Keratinocyte (primary cell): ENCODE results near the gene HOMEZ. TPM values are rescaled to one million over a fixed set of nuclear protein-coding genes. Genes with fewer than 3 reads are reported as not detected.
"Not testable (repeated sequence)": the region's sequence is repeated elsewhere in the genome, so short reads cannot be mapped to it uniquely, and the experiment has no call there.

Source experiments
- DNase-seq: peaks from one replicate; pipeline ENCODE4 v3.0.0-alpha.2; 2011; ENCODE audit warnings: low read depth, missing footprints, low spot score
- FAIRE-seq: peaks from 2 replicates; lab custom pipeline; 2011; peaks lifted over from hg19 to GRCh38; lab: Jason Lieb, UNC
- H2AFZ ChIP-seq: 2 replicates; pipeline ENCODE4 v1.6.0; 2012; ENCODE audit warnings: low read length, control low read depth, inconsistent platforms; ENCODE audit not compliant: control insufficient read depth
- H3K27ac ChIP-seq: 2 replicates; pipeline ENCODE4 v1.5.1; 2011; ENCODE audit warnings: low read length; ENCODE audit not compliant: control insufficient read depth, insufficient read depth
- H3K27me3 ChIP-seq: 3 replicates; pipeline ENCODE4 v1.6.0; 2011; ENCODE audit warnings: low read length; ENCODE audit not compliant: control insufficient read depth, insufficient read depth; ENCODE audit errors: extremely low read depth
- H3K36me3 ChIP-seq, 2 experiments: 2 replicates in 1 of 2; 3 replicates in 1 of 2; pipeline ENCODE4 v1.5.1; 2011; ENCODE audit warnings: low read length in 2 of 2, mild to moderate bottlenecking in 1 of 2; ENCODE audit not compliant: control insufficient read depth in 2 of 2, insufficient read depth in 2 of 2; ENCODE audit errors: extremely low read depth in 1 of 2
- H3K4me1 ChIP-seq: 3 replicates; pipeline ENCODE4 v1.5.1; 2011; ENCODE audit warnings: low read length; ENCODE audit not compliant: control insufficient read depth, insufficient read depth; ENCODE audit errors: extremely low read depth
- H3K4me2 ChIP-seq: 3 replicates; pipeline ENCODE4 v1.6.0; 2011; ENCODE audit warnings: low read depth, low read length; ENCODE audit not compliant: control insufficient read depth, insufficient read depth; ENCODE audit errors: extremely low read depth
- H3K4me3 ChIP-seq, 3 experiments: fragments of 200-600 bp in 1 of 3; sonication (generic) in 1 of 3; 2 replicates in 2 of 3; 3 replicates in 1 of 3; pipeline ENCODE4 v1.5.1; 2011 to 2016; ENCODE audit warnings: low read length in 3 of 3, mild to moderate bottlenecking in 3 of 3, control low read depth in 2 of 3, inconsistent platforms in 1 of 3, low read depth in 1 of 3, mixed read lengths in 1 of 3, mixed run types in 1 of 3, moderate library complexity in 1 of 3; ENCODE audit not compliant: control insufficient read depth in 2 of 3, insufficient read depth in 2 of 3; ENCODE audit errors: extremely low read depth in 1 of 3
- H3K79me2 ChIP-seq: 2 replicates; pipeline ENCODE4 v1.6.0; 2012; ENCODE audit warnings: low read length; ENCODE audit not compliant: control insufficient read depth, insufficient read depth
- H3K9ac ChIP-seq: 3 replicates; pipeline ENCODE4 v1.6.0; 2011; ENCODE audit warnings: low read length; ENCODE audit not compliant: control insufficient read depth, insufficient read depth; ENCODE audit errors: extremely low read depth
- H3K9me1 ChIP-seq: 3 replicates; pipeline ENCODE4 v1.6.0; 2011; ENCODE audit warnings: low read length; ENCODE audit not compliant: control insufficient read depth, insufficient read depth; ENCODE audit errors: extremely low read depth
- H3K9me3 ChIP-seq: 2 replicates; pipeline ENCODE4 v1.5.1; 2012; ENCODE audit warnings: low read depth, low read length; ENCODE audit not compliant: control insufficient read depth
- H4K20me1 ChIP-seq: 3 replicates; pipeline ENCODE4 v1.6.0; 2011; ENCODE audit warnings: low read length; ENCODE audit not compliant: control insufficient read depth, insufficient read depth; ENCODE audit errors: extremely low read depth
- CTCF ChIP-seq, 3 experiments: IDR thresholded peaks in 1 of 3; conservative IDR thresholded peaks in 1 of 3; optimal IDR thresholded peaks in 1 of 3; 2 replicates in 2 of 3; 3 replicates in 1 of 3; pipeline versions ENCODE3 to v1.5.1; 2011; ENCODE audit warnings: low read length in 3 of 3, mild to moderate bottlenecking in 3 of 3, moderate library complexity in 2 of 3, control low read depth in 1 of 3, inconsistent platforms in 1 of 3; ENCODE audit not compliant: insufficient read depth in 2 of 3; ENCODE audit errors: extremely low read depth in 1 of 3
- EZH2 ChIP-seq: IDR thresholded peaks from one replicate; pipeline ENCODE4 v1.6.1; 2012; ENCODE audit warnings: inconsistent platforms, mild to moderate bottlenecking, low read length, moderate library complexity
- dilution Hi-C: fragments of 300-500 bp; cut with MboI; formaldehyde crosslinking; loops from one replicate; pipeline ENCODE4 v1.7.0; 2020; ENCODE audit warnings: low sequenced_read_pairs; ENCODE audit not compliant: extremely low pct_ligation_motif_present
- polyA plus RNA-seq, 5 experiments: library from polyadenylated mRNA; depleted of rRNA in 3 of 5; stranded (reverse) in 3 of 5; stranded (forward) in 1 of 5; unstranded in 1 of 5; fragments of >200 nt; gene quantifications; 1 replicate in 1 of 5; 2 replicates in 3 of 5; 3 replicates in 1 of 5; pipeline versions ENCODE4 v1.2.1 to v1.2.3, GENCODE V29; 2011 to 2012; ENCODE audit warnings: missing spikeins in 2 of 5, low read depth in 1 of 5, low replicate concordance in 1 of 5

Gene HOMEZ
- polyA plus RNA-seq, 1 donor (not counting 4 experiments of a cell fraction or from before 2014, with no cell fraction given): 31.9 TPM

GRCh38 chr14:23327947-23328744 lies 42.2 kb upstream of the HOMEZ start:
- dilution Hi-C loops: no loop called here
- DNase-seq: no peak
- peak; percentile 51 for FAIRE-seq

GRCh38 chr14:23326491-23327332 lies 40.8 kb upstream of the HOMEZ start:
- no peak overlapping the region for H3K4me3 ChIP-seq
- H3K4me1 ChIP-seq: peaks cover 12% of the 10 kb centered on the region
- peaks cover 22% of the 10 kb centered on the region for H3K79me2 ChIP-seq
- no peak for DNase-seq
- FAIRE-seq: no peak
- peaks cover 15% of the 10 kb centered on the region in 2 experiments for H3K36me3 ChIP-seq
- no peaks in the 10 kb centered on the region for H3K27me3 ChIP-seq
- no peak overlapping the region for H2AFZ ChIP-seq
- TF ChIP-seq CTCF (optimal IDR thresholded peaks at IDR 0.05 in 1 of 3, IDR thresholded peaks at IDR 0.05 in 1 of 3, conservative IDR thresholded peaks at IDR 0.05 in 1 of 3; ENCODE audit: extremely low read depth in 1 of 3, insufficient read depth in 2 of 3, low read length in 3 of 3) (no peak), EZH2 (no peak)
- H3K27ac ChIP-seq: no peak overlapping the region
- no peak overlapping the region for H3K9ac ChIP-seq
- H3K9me3 ChIP-seq: no peaks in the 10 kb centered on the region
- no peak overlapping the region for H3K4me2 ChIP-seq
- no peaks in the 10 kb centered on the region for H3K9me1 ChIP-seq
- no peaks in the 10 kb centered on the region for H4K20me1 ChIP-seq
- dilution Hi-C loops: no loop called here

More at GRCh38 chr14:23327947-23328744, 42.2 kb upstream of the HOMEZ start:
- Histone ChIP-seq H3K79me2 (peaks cover 8% of the 10 kb centered on the region), H3K36me3 (peaks cover 13 to 14% of the 10 kb centered on the region in 2 experiments), H3K9me1 (no peaks in the 10 kb centered on the region), H2AFZ (no peak overlapping the region), H3K27ac (no peak overlapping the region), H3K9me3 (no peaks in the 10 kb centered on the region), H3K4me2 (no peak overlapping the region), H4K20me1 (no peaks in the 10 kb centered on the region), H3K4me1 (peaks cover 5% of the 10 kb centered on the region), H3K27me3 (no peaks in the 10 kb centered on the region), H3K9ac (no peak overlapping the region), H3K4me3 (no peak overlapping the region)
- TF ChIP-seq CTCF (optimal IDR thresholded peaks at IDR 0.05 in 1 of 3, IDR thresholded peaks at IDR 0.05 in 1 of 3, conservative IDR thresholded peaks at IDR 0.05 in 1 of 3; ENCODE audit: extremely low read depth in 1 of 3, insufficient read depth in 2 of 3, low read length in 3 of 3) (peak; percentile 71 to 77 (median 77)), EZH2 (no peak)

GRCh38 chr14:23325746-23326145 lies 39.8 kb upstream of the HOMEZ start:
- H4K20me1 ChIP-seq, H3K4me3 ChIP-seq, H3K9me3 ChIP-seq, dilution Hi-C loops, DNase-seq, H3K9ac ChIP-seq, H3K9me1 ChIP-seq, H3K4me2 ChIP-seq, H3K27me3 ChIP-seq, H2AFZ ChIP-seq, H3K27ac ChIP-seq, FAIRE-seq: not testable (repeated sequence)
- Histone ChIP-seq H3K79me2 (peaks cover 23% of the 10 kb centered on the region), H3K36me3 (peaks cover 15% of the 10 kb centered on the region in 2 experiments), H3K4me1 (peaks cover 13% of the 10 kb centered on the region)
